Raji (cell line): ENCODE measurements around the gene MEIS3.

ENCODE experiments used
- POLR2A ChIP-seq: IDR thresholded peaks from 2 replicates; pipeline ENCODE4 v1.6.1; 2011; ENCODE audit warnings: low read depth, low read length, control low read depth; ENCODE audit not compliant: insufficient read depth

MEIS3 gene

DNA sequence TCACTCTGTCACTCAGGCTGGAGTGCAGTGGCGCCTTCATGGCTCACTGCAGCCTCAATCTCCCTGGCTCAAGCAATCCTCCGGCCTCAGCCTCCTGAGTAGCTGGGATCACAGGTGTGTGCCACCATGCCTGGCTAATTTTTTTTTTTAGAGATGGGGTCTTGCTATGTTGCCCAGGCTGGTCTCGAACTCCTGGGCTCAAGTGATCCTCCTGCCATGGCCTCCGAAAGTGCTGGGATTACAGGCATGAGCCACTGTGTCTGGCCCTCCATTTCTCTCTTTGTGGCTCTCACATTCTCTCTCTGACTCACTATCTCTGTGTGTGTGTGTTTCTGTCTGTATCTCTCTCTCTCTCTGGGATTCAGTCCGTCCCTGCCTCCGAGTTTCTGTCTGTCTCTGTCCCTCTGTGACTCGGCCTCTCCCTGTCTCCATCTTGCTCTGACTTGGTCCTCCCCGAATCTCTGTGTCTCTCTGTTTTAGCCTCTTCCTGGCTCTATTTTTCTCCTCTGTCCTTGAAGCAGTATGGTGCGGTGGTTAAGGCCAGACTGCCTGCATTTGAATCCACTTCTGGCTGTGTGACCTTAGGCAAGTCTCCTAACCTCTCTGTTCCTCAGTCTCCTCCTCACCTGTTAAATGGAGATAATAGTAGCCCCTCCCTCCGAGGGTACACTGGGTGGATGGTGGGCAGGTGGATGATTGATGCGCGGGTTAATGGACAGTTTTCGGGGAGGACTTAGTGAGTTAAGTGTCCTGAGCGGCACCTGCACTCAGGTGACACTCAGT is 11.0 kb downstream of the MEIS3 start:
- TF ChIP-seq POLR2A = no peak

DNA sequence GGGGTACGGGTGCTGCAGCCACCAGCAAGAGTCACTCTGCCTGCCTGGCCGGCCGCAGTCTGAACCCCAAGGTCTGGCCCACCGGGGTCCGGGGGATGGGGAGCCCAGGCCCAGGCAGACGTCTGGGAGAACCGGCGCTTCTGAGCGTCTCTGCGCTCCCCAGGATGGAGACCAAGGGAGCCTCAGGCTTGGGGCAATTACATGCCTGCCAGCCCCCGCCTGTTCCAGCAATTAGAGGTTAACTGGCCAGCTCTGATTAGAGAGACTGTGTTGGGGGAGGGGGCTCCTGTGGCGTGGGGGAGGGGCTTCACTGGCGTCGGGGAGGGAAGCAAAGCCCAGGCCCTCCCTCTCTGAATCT is 11.9 kb downstream of the MEIS3 start:
- no peak for TF ChIP-seq POLR2A

DNA sequence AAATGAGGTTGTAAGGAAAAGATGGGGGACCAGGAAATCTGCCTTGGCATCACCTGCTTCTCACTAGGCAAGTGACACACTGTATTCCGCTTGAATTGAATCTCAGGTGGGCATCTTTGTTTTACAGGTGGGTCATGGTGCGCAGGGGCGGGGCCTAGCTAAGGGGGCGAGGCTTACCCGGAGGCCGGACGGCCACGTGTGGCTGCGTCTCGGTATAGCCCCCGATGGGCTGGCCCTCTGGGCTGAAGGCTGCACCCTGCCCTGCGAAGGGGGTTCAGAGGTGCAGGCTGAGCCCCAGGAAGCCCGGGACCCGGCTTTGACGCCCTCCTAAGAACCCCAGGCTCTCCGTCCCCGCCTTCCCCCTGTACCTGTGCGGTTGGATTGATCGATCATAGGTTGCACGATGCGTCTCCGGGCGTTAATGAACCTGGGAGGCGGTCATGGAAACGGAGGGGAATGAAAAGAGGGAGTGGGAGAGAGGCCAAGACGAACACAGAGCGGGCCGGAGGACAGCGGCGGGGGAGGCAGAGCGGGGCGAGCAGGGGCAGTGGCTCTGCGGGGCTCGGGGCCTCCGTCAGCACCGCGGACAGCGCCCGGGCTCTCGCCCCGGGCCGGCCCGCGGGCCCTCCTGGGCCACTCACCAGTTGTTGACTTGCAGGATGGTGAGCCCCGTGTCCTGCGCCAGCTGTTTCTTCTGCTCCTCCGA is 12.5 kb downstream of the MEIS3 start:
- no peak for TF ChIP-seq POLR2A

DNA sequence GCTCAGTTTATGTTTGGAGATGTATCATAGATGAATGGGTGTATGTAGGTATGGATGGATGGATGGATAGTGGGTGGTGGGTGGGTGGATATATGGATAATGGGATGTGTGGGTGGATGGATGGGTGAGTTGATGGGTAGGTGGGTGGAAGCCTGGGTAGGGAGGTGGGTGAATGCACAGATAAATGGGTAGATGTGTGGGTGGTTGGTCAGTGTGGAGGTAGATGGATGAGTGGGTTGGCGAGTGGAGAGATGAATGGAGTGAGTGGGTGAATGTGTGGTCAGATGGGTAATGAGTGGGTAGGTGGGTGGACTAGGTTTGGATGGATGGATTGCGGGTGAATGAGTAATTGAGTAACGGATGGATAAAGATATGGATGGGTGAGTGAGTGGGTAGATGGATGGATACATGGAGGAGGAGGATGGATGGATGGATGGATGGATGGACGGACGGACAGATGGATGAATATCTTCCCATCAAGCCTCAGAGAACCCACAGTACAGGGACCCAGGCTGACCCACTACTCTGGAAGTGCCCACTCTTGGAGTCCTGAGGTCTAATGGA is 13.4 kb downstream of the MEIS3 start:
- TF ChIP-seq POLR2A = no peak

DNA sequence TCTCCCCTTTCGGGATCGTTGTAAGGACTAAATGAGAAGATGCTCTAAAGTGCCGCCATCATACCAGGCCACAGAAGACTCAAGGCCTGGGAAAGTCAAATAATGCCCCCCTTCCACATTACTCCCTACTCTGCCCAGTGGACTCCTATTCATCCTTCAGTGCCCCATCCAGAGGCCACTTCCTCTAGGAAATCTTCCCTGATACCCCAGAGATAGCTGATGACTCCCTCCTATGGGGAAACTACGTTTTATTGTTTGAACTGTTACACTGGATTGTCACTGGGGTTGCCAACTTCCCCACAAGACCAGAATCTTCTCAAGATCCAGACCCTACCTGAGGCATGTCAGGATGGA is 14.2 kb downstream of the MEIS3 start:
- no peak for TF ChIP-seq POLR2A

DNA sequence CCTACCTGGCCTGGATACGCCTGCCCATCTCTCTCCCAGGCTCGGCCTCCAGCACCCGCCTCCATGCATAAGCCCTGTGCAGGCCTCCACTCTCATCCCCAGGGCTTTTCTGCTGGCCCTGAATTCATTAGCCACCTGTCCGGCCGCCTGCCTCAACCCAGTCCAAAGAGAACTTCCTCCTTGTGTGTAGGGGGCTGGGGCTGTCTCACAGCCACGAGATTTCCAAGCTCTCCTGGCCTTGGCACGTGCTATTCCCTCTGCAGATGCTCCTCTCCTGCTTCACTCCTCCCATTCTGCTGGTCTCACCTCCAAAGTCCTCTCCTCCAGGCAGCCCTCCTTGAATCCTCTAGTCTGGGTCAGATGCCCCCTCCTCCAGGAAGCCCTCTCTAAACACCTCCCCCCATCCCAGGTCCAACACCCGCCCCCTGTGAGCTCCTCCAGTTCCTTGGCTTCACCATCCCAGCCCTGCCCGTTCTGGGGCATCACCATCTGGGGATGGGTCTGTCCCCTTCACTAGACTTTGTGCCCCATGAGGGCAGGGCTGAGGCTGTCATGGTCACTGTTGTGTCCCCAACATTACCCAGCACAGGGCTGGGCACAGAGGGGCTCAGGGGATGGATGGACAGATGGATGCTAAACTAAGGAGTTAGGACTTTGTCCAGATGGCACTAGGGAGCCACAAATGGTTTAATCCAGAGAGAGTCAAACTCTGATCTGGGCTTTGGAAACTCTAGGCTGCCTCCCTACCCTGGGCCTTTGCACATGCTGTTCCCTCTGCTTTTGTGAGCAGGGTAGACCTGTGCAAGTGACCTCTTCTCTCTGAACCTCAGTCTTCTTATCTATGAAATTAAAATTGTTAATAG is 14.8 kb downstream of the MEIS3 start:
- TF ChIP-seq POLR2A = no peak

DNA sequence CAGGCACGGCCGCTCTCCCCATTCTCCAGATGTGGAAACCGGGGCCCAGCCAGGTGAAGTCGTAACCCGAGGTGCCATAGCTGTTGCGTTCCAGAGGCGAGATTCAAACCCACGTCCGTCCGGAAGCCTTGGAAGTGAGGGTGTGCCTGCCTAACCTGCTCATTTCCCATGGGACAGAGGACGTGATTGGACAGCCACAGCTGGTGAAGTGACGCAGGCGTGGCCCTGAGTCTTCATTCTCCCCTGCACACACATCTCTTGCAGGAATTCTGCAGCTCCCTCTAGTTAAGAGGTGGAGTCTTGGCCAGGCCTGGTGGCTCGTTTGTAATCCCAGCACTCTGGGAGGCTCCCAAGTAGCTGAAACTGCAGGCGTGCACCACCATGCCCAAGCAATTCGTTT is 16.8 kb downstream of the MEIS3 start:
- TF ChIP-seq POLR2A = no peak

DNA sequence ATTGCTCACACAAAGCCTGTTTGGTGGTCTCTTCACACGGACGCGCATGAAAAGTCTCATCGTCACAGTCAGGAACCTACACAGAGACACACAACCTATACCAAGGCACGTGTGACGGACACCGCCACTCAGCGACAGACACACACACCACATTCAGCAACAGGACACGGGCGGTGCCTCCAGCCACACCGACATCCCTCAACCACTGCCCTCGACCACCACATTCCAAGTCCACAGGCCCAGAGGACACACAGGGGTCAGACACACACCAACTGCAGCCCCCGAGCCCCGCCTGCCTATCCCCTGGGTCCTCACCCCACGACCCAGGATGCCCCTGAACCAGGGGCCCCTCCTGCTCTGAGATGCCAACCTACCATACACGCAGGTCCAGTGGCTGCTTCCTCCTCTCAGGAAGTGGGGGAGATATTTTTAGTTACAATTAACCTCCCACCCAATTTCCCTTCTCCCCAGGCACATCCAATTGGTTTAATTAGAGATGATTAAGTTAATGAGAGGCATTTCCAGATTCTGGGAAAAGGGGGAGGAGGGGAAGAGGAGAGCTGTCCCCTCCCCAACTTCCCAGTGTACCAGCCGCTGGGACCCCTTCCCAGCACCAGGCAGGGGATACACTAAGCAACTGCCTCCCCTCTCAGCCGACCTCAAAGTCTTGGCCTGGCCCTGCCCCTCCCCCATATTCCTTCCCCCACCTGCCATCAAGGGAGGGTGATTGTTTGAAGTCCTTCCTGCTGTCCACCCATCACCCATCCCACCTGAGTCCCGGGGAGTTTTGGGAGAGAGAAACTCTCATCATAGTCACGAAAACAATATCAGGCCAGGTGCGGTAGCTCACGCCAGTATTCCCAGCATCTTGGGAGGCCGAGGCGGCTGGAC is 20.4 kb downstream of the MEIS3 start:
- TF ChIP-seq POLR2A = no peak

DNA sequence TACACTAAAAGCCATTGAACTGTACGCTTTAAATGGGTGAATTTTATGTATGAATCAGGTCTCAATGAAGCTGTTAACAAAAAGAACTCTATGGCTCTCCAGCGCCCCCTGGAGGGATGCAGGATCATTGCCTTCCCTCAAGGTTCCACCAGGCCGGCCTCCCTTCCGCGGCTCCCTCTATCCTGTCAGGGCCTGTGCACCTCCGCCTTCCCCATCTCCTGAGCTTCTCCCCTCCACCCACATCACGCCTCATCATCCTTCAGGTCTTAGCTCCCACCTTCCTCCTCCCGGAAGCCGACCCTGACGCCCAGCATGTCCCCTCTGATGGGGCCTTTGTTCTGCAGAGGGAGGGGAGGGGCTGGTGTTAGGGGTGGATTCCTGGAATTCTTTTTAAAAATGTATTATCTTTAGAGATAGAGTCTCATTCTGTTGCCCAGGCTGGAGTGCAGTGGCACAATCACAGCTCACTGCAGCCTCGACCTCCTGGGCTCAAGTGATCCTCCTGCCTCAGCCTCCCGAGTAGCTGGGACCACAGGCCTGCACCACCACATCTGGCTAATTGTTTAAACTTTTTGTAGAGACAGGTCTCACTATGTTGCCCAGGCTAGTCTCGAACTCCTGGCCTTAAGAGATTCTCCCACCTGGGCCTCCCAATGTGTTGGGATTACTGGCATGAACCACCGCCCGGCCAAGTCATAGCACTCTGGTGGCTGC is 27.7 kb downstream of the MEIS3 start:
- no peak for TF ChIP-seq POLR2A

DNA sequence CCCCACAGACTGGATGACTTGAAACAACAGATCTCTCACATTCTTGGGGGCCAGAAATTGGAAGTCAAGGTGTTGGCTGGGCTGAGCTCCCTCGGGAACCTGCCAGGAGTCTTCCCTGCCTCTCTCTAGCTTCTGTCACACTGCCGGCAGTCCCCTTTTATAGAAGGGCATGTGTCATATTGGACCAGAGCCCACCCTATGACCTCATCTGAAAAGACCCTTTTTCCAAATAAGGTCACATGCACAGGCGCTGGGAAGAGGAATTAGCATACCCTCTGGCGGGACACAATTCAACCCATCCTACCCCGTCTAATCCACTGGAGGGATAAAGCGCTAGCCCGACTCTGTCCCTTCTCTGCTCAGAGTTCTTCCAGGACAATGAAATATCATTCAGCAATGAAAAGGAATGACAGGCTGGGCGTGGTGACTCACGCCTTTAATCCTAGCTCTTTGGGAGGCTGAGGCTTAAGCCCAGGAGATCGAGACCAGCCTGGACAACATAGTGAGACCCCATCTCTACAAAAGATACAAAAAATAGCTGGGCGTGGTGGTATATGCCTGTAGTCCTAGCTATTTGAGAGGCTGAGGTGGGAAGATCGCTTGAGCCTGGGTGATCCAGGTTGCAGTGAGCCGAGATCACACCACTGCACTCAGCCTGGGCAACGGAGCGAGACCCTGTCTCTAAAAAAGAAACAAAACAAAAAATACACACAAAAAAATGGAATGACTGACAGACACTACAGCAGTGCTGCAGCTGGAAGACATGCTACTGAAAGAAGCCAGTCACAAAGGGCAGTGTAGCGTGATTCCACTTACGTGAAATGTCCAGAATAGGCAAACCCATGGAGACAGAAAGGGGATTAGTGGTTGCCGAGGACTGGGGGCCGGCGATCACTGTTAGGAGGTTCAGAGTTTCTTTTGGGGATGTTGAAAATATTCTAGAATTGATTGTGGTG is 28.5 kb downstream of the MEIS3 start:
- no peak for TF ChIP-seq POLR2A

DNA sequence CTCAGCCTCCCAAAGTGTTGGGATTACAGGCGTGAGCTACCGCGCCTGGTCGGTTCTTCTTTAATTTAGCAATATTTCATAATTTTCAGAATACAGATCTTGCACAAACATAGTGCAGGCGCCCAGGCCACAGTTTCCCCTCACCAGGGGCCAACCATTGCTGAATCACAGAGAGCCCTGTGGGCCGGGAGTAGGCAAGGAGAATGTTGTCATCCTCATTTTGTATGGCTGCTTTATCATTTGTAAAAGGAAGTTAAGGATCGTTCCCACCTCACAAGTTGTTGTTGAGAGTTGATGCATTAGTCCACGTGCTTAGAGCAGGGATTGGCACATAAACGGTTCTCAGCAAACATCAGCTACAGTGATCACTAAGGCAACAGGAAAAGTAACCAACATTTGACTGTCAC is 30.2 kb downstream of the MEIS3 start:
- no peak for TF ChIP-seq POLR2A

DNA sequence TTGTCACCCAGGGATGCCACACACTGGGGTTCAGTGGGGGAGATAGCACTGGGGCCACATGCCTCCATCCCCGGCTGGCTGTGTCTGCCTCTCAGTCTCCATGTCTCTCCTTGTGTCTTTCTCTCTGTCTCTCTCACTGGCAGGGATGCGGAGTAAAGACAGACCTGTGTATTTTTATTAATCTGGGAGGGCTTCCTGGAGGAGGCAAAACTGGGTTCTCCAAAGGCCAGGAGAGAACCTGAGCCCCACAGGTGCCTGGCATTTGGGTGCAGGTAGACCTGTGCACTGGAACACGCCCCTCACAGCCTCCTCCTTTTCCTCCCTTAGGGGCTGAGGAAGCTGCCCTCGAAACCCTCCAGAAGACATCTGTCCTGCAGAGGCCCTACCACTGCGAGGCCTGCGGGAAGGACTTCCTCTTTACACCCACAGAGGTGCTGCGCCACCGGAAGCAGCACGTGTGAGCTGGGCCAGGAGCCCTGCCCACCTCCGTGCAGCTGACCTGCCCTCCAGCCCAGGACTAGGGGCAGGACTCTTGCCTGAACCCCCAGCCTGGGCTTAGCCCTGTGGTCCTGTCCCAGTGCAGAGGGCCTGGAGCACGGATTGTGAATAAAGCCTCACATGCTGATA is 37.6 kb downstream of the MEIS3 start:
- no peak for TF ChIP-seq POLR2A

DNA sequence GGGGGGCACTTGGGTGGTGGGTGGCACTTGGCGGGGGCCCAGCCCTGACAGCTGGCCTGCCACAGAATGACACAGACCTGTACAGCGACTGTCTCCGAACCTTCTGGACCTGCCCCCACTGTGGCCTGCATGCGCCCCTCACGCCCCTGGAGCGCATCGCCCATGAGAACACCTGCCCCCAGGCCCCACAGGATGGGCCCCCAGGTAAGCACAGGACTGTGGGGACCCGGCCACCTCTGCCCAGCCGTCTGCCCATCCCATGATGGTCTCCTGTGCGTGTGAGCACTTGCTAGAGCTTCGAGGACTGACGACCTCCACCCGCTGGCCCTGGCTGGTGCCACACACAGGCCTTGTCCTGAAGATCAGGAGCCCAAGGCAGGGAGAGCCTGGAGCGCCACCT is 38.2 kb downstream of the MEIS3 start:
- TF ChIP-seq POLR2A = no peak

DNA sequence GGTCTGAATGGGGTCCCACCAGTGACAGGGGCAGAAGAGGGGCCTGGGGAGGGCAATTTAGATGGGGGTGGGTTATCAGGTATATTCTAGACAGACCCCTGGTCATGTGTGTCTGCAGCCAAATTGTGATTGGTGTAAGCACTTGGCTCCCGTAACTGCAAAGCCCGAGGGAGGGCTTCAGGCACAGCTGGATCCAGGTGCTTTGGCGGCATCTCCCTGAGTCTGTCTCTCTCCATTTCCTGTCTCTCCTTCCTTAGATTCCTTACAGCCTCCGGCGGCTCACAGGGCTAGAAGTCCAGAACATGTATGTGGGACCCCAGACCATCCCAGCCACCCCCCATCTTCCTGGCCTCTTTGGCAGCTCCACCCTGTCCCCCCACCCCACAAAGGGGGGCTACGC is 38.8 kb downstream of the MEIS3 start:
- TF ChIP-seq POLR2A = no peak
